ENCODE data around the gene OTOL1. TPM values are rescaled to one million over a fixed set of nuclear protein-coding genes. Genes with fewer than 3 reads are reported as not detected.

OTOL1 gene
- total RNA-seq, result not detected

GRCh38 chr3:161496508-161496907 is at the start of gene OTOL1:
TSS of gene OTOL1 (plus strand) at chr3:161496808. CDS start at chr3:161496808, 0 bp downstream.
- H3K27me3 ChIP-seq, result no peaks in the 10 kb centered on the region
- intact Hi-C loops (cut with DNase I), result no loop called here
- no peak within 1 kb of the TSS for H3K9ac ChIP-seq (ENCODE audit: low read depth in 2 of 2, low read length in 2 of 2)
- H3K4me1 ChIP-seq, result no peaks in the 10 kb centered on the region
- DNase-seq, result no peak
- H3K4me3 ChIP-seq, result no peak within 1 kb of the TSS
- TF ChIP-seq CTCF (IDR thresholded peaks at IDR 0.05), result no peak
- H3K27ac ChIP-seq, result no peak within 1 kb of the TSS
- no peaks in the 10 kb centered on the region for H3K9me3 ChIP-seq
- no peaks in the 10 kb centered on the region for H3K36me3 ChIP-seq

GRCh38 chr3:161449785-161450184 is 46.8 kb upstream of the OTOL1 start:
- DNase-seq, result no peak
- Histone ChIP-seq H3K9ac (ENCODE audit: low read depth in 2 of 2, low read length in 2 of 2) (no peak overlapping the region), H3K27me3 (no peaks in the 10 kb centered on the region), H3K4me1 (no peaks in the 10 kb centered on the region), H3K27ac (no peak overlapping the region), H3K4me3 (no peak overlapping the region), H3K9me3 (no peaks in the 10 kb centered on the region), H3K36me3 (no peaks in the 10 kb centered on the region)
- no peak for TF ChIP-seq CTCF (IDR thresholded peaks at IDR 0.05)
- intact Hi-C loops (cut with DNase I), result no loop called here

- Histone ChIP-seq H3K4me3 (no peak overlapping the region), H3K9me3 (no peaks in the 10 kb centered on the region), H3K9ac (ENCODE audit: low read depth in 2 of 2, low read length in 2 of 2) (no peak overlapping the region), H3K4me1 (no peaks in the 10 kb centered on the region), H3K27ac (no peak overlapping the region), H3K27me3 (no peaks in the 10 kb centered on the region), H3K36me3 (no peaks in the 10 kb centered on the region)
- no peak for DNase-seq
- no peak for TF ChIP-seq CTCF (IDR thresholded peaks at IDR 0.05)
- intact Hi-C loops (cut with DNase I), result no loop called here
These were observed 44.4 kb upstream of the OTOL1 start for GRCh38 chr3:161452179-161452578.

GRCh38 chr3:161454615-161455014 is 42.0 kb upstream of the OTOL1 start:
- DNase-seq, result no peak
- Histone ChIP-seq H3K4me1 (no peaks in the 10 kb centered on the region), H3K4me3 (no peak overlapping the region), H3K9ac (ENCODE audit: low read depth in 2 of 2, low read length in 2 of 2) (no peak overlapping the region), H3K36me3 (no peaks in the 10 kb centered on the region), H3K27ac (no peak overlapping the region), H3K27me3 (no peaks in the 10 kb centered on the region), H3K9me3 (no peaks in the 10 kb centered on the region)
- no peak for TF ChIP-seq CTCF (IDR thresholded peaks at IDR 0.05)
- intact Hi-C loops (cut with DNase I), result no loop called here

- no peak for TF ChIP-seq CTCF (IDR thresholded peaks at IDR 0.05)
- H3K9me3 ChIP-seq, result no peaks in the 10 kb centered on the region
- H3K27me3 ChIP-seq, result no peaks in the 10 kb centered on the region
- H3K4me3 ChIP-seq, result no peak overlapping the region
- H3K4me1 ChIP-seq, result no peaks in the 10 kb centered on the region
- no peak for DNase-seq
- no peak overlapping the region for H3K27ac ChIP-seq
- H3K36me3 ChIP-seq, result no peaks in the 10 kb centered on the region
- H3K9ac ChIP-seq (ENCODE audit: low read depth in 2 of 2, low read length in 2 of 2), result no peak overlapping the region
- intact Hi-C loops (cut with DNase I), result no loop called here
These were observed 40.6 kb upstream of the OTOL1 start for GRCh38 chr3:161455962-161456361.

- intact Hi-C loops (cut with DNase I), result no loop called here
- DNase-seq, result no peak
- TF ChIP-seq CTCF (IDR thresholded peaks at IDR 0.05), result no peak
- H3K27ac ChIP-seq, result no peak overlapping the region
- H3K9ac ChIP-seq (ENCODE audit: low read depth in 2 of 2, low read length in 2 of 2), result no peak overlapping the region
- no peaks in the 10 kb centered on the region for H3K36me3 ChIP-seq
- no peaks in the 10 kb centered on the region for H3K4me1 ChIP-seq
- no peak overlapping the region for H3K4me3 ChIP-seq
- no peaks in the 10 kb centered on the region for H3K9me3 ChIP-seq
- H3K27me3 ChIP-seq, result no peaks in the 10 kb centered on the region
These were observed 34.5 kb upstream of the OTOL1 start for GRCh38 chr3:161462138-161462537.

All from colonic mucosa (tissue), 4 donors.